Measurements from ENCODE around the gene NR2C2.

GRCh38 chr3:14922863-14923262, 24.5 kb upstream of the NR2C2 start:
- no peak for TF ChIP-seq CTCF (conservative IDR thresholded peaks at IDR 0.05)
- TF ChIP-seq ZFX (IDR thresholded peaks at IDR 0.05): no peak
